Measurements from ENCODE around the gene OR5B21.

Gene OR5B21

DNA sequence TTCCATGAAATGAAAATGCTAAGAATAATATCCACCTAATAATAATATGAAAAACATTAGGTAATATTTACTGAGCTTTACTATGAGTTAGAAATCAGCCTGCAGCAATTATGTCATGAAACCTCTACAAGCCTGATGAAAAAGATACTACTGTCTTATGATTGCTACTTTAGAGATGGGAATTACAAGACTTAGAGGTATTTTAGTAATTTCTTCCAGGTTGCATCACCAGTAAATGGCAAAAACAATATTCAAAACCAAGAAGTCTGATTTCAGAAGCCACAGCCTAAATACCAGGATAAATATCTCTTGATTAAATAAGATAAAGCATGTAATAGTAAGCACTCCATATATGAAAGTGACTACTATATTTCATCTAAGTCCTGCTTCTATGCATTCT, 13.8 kb downstream of the OR5B21 start:
- H3K27ac ChIP-seq (ENCODE audit: low read depth, low read length, severe bottlenecking): no peak overlapping the region
- no peak overlapping the region for H3K4me3 ChIP-seq (ENCODE audit: extremely low read depth, insufficient read depth, low read length, poor library complexity, severe bottlenecking)
- H3K4me1 ChIP-seq (ENCODE audit: control insufficient read depth, insufficient read depth, low read length, poor library complexity, severe bottlenecking): no peaks in the 10 kb centered on the region
- H3K36me3 ChIP-seq (ENCODE audit: control insufficient read depth, insufficient read depth, low read length): no peaks in the 10 kb centered on the region
- no peaks in the 10 kb centered on the region for H3K9me3 ChIP-seq (ENCODE audit: control insufficient read depth, low read length)

DNA sequence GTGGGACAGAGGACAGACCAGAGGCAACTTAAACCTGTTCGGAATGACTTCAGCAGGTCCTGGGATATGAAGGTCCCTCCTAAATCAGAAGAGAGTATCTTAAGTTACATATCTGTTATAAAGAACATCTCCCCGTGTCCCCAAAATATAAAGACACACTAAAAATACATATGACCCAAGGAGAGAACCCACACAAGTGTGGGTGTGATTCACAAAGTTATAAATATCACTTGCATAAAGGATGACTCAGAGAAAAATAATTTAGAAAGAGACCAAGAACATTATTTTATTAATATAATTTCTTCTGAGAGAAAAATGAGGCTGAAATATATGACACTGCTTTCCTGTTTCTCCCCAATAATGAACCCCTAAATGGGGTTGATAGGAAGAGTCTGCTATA, 14.2 kb downstream of the OR5B21 start:
- Histone ChIP-seq H3K4me3 (ENCODE audit: extremely low read depth, insufficient read depth, low read length, poor library complexity, severe bottlenecking) (no peak overlapping the region), H3K36me3 (ENCODE audit: control insufficient read depth, insufficient read depth, low read length) (no peaks in the 10 kb centered on the region), H3K27ac (ENCODE audit: low read depth, low read length, severe bottlenecking) (no peak overlapping the region), H3K4me1 (ENCODE audit: control insufficient read depth, insufficient read depth, low read length, poor library complexity, severe bottlenecking) (no peaks in the 10 kb centered on the region), H3K9me3 (ENCODE audit: control insufficient read depth, low read length) (no peaks in the 10 kb centered on the region)
- WGBS, 2 experiments (ENCODE audit: insufficient coverage in 2 of 2): no CpG with 5 or more reads among the region's 2 CpGs

DNA sequence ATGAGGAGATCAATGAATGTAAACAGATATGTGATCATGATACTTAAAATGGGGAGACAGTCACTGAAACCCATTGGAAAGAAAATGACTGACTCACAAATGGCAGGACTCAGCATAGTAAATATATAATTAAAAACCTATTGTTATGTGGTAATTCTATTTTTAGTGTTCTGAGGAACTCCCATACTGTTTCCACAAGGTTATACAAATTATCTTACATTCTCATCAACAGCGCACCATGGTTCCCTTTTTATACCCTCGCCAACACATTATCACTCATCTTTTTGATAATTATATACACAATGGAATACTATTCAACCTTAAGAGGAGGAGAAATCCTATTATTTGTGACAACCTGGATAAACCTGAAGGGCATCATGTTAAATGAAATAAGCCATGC, 17.1 kb downstream of the OR5B21 start:
- Histone ChIP-seq H3K36me3 (ENCODE audit: control insufficient read depth, insufficient read depth, low read length) (no peaks in the 10 kb centered on the region), H3K4me1 (ENCODE audit: control insufficient read depth, insufficient read depth, low read length, poor library complexity, severe bottlenecking) (no peaks in the 10 kb centered on the region), H3K4me3 (ENCODE audit: extremely low read depth, insufficient read depth, low read length, poor library complexity, severe bottlenecking) (no peak overlapping the region), H3K27ac (ENCODE audit: low read depth, low read length, severe bottlenecking) (no peak overlapping the region), H3K9me3 (ENCODE audit: control insufficient read depth, low read length) (no peaks in the 10 kb centered on the region)
- no CpG with 5 or more reads among the region's 2 CpGs for WGBS, 2 experiments (ENCODE audit: insufficient coverage in 2 of 2)

DNA sequence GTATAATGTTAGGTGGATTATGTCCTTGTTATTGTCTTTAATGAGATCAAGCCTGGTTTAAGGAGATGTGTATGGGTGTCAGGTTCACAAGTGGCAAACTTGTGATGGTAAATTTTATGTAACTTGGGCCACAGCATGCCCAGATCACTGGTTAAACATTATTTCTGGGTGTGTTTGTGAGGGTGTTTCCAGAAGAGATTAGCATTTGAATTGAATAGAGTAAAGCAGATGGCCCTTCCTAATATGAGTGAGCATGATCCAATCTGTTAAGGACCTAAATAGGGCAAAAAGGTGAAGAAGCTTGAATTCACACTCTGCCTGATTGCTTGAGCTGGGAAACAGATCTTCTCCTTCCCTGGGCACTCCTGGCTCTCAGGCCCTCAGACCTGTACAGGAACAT, 20.7 kb downstream of the OR5B21 start:
- Histone ChIP-seq H3K4me1 (ENCODE audit: control insufficient read depth, insufficient read depth, low read length, poor library complexity, severe bottlenecking) (no peaks in the 10 kb centered on the region), H3K4me3 (ENCODE audit: extremely low read depth, insufficient read depth, low read length, poor library complexity, severe bottlenecking) (no peak overlapping the region), H3K9me3 (ENCODE audit: control insufficient read depth, low read length) (no peaks in the 10 kb centered on the region), H3K27ac (ENCODE audit: low read depth, low read length, severe bottlenecking) (no peak overlapping the region), H3K36me3 (ENCODE audit: control insufficient read depth, insufficient read depth, low read length) (no peaks in the 10 kb centered on the region)

DNA sequence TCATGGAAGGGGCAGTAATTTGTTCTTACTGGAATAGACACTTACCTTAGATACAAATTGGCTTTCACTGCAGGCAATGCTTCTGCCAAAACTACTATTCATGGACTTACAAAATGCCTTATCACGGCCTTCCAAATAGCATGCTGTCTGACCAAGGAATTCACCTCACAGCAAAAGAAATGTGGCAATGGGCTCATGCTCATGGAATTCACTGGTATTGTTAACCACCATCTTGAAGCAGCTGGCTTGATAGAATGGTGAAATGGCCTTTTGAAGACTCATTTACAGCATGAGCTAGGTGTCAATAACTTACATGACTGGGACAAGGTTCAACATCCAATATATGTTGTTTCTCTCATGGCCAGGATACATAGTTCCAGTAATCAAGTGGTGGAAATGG, 21.9 kb downstream of the OR5B21 start:
- 50 to 100% methylated on average over 1 of the region's 1 CpG for WGBS, 2 experiments (ENCODE audit: insufficient coverage in 2 of 2)
- no peaks in the 10 kb centered on the region for H3K4me1 ChIP-seq (ENCODE audit: control insufficient read depth, insufficient read depth, low read length, poor library complexity, severe bottlenecking)
- H3K27ac ChIP-seq (ENCODE audit: low read depth, low read length, severe bottlenecking): no peak overlapping the region
- H3K9me3 ChIP-seq (ENCODE audit: control insufficient read depth, low read length): no peaks in the 10 kb centered on the region
- H3K4me3 ChIP-seq (ENCODE audit: extremely low read depth, insufficient read depth, low read length, poor library complexity, severe bottlenecking): no peak overlapping the region
- no peaks in the 10 kb centered on the region for H3K36me3 ChIP-seq (ENCODE audit: control insufficient read depth, insufficient read depth, low read length)

DNA sequence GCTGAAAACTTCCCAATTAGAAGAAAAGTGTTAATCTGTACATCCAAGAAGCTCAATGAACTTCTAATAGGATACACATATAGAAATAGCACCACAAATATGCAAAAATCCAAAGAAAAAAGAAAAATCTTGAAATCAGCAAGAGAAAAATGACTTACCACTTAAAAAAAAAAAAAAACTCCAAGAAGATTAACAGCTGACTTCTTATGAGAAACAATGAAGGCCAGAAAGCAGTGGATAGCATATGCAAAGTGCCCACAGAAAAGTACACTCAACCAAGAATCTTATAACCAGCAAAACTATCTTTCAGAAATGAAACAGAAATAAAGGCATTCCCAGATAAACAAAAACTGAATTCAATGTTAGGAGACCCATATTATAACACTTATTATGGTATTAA, 36.0 kb downstream of the OR5B21 start:
- H3K9me3 ChIP-seq (ENCODE audit: control insufficient read depth, low read length): peaks cover 4% of the 10 kb centered on the region
- H3K4me3 ChIP-seq (ENCODE audit: extremely low read depth, insufficient read depth, low read length, poor library complexity, severe bottlenecking): no peak overlapping the region
- no peaks in the 10 kb centered on the region for H3K36me3 ChIP-seq (ENCODE audit: control insufficient read depth, insufficient read depth, low read length)
- no peaks in the 10 kb centered on the region for H3K4me1 ChIP-seq (ENCODE audit: control insufficient read depth, insufficient read depth, low read length, poor library complexity, severe bottlenecking)
- no peak overlapping the region for H3K27ac ChIP-seq (ENCODE audit: low read depth, low read length, severe bottlenecking)

DNA sequence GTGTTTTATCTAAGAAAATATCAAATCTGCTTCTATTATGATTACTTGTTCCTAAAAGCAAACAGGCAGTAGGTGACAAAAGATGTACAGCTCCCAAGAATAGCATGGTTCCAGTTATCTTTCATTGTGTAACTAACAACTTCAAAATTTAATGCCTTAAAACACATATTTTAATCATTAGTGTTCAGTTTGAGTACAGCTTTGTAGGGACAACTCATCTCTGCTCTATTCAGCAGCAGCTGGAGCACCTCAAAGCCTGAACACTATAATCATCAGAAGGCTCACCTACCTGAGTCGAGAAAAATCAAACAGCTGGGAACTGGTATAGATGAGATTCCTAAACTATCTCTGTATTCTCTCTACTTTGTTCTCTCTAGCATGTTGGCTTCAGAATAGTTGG, 41.6 kb downstream of the OR5B21 start:
- no peaks in the 10 kb centered on the region for H3K9me3 ChIP-seq (ENCODE audit: control insufficient read depth, low read length)
- no peak overlapping the region for H3K4me3 ChIP-seq (ENCODE audit: extremely low read depth, insufficient read depth, low read length, poor library complexity, severe bottlenecking)
- no peaks in the 10 kb centered on the region for H3K36me3 ChIP-seq (ENCODE audit: control insufficient read depth, insufficient read depth, low read length)
- H3K27ac ChIP-seq (ENCODE audit: low read depth, low read length, severe bottlenecking): no peak overlapping the region
- no peaks in the 10 kb centered on the region for H3K4me1 ChIP-seq (ENCODE audit: control insufficient read depth, insufficient read depth, low read length, poor library complexity, severe bottlenecking)
- WGBS, 2 experiments (ENCODE audit: insufficient coverage in 2 of 2): 83% methylated on average over 1 of the region's 1 CpG; no CpG with 5 or more reads in 1 of the 2 experiments

DNA sequence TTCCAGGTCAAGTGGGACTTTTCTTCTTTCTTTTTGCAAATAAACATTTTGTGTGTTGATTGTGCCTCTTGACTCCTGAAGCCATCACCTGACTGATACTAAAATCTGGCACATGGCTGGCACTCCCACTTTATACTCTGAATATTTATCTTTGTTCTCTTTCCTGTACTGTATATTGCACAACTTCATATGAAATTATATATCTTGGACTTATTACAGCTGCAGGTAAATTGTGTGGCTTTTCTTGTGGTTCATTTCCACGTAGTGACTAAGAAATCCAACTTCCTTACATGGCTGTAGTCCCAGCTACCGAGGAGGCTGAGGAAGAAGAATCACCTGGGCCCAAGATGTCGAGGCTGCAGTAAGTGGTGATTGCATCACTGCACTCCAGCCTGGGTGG, 42.2 kb downstream of the OR5B21 start:
- no peaks in the 10 kb centered on the region for H3K9me3 ChIP-seq (ENCODE audit: control insufficient read depth, low read length)
- 86% methylated on average over 1 of the region's 3 CpGs; no CpG with 5 or more reads in 1 of the 2 experiments for WGBS, 2 experiments (ENCODE audit: insufficient coverage in 2 of 2)

More for the DNA sequence above, 42.2 kb downstream of the OR5B21 start:
- Histone ChIP-seq H3K36me3 (ENCODE audit: control insufficient read depth, insufficient read depth, low read length) (no peaks in the 10 kb centered on the region), H3K4me3 (ENCODE audit: extremely low read depth, insufficient read depth, low read length, poor library complexity, severe bottlenecking) (no peak overlapping the region), H3K4me1 (ENCODE audit: control insufficient read depth, insufficient read depth, low read length, poor library complexity, severe bottlenecking) (no peaks in the 10 kb centered on the region), H3K27ac (ENCODE audit: low read depth, low read length, severe bottlenecking) (no peak overlapping the region)

All from mesodermal cell (in vitro differentiated cells).